GM06990 (cell line): ENCODE data around the gene CAPN10.

Experiments used
- DNase-seq: peaks from one replicate; pipeline ENCODE4 v3.0.0-alpha.2; 2011; ENCODE audit not compliant: insufficient read length; ENCODE audit errors: extremely low read depth
- H3K27me3 ChIP-seq: replicated peaks from 2 replicates; pipeline ENCODE4 v1.6.0; 2011; ENCODE audit warnings: low read length; ENCODE audit not compliant: control insufficient read depth, insufficient read depth
- H3K36me3 ChIP-seq: 2 replicates; pipeline ENCODE4 v1.5.1; 2011; ENCODE audit warnings: low read length; ENCODE audit not compliant: control insufficient read depth, insufficient read depth
- H3K4me3 ChIP-seq: replicated peaks from 2 replicates; pipeline ENCODE4 v1.5.1; 2011; ENCODE audit warnings: low read depth, mild to moderate bottlenecking, control low read depth, low read length
- TF ChIP-seq, protein P1 (sequence below): IDR thresholded peaks from 2 replicates; pipeline ENCODE4 v1.5.1; 2011; ENCODE audit warnings: low read length, control low read depth, mild to moderate bottlenecking, inconsistent platforms; ENCODE audit not compliant: insufficient read depth, poor library complexity, severe bottlenecking

Gene CAPN10

DNA sequence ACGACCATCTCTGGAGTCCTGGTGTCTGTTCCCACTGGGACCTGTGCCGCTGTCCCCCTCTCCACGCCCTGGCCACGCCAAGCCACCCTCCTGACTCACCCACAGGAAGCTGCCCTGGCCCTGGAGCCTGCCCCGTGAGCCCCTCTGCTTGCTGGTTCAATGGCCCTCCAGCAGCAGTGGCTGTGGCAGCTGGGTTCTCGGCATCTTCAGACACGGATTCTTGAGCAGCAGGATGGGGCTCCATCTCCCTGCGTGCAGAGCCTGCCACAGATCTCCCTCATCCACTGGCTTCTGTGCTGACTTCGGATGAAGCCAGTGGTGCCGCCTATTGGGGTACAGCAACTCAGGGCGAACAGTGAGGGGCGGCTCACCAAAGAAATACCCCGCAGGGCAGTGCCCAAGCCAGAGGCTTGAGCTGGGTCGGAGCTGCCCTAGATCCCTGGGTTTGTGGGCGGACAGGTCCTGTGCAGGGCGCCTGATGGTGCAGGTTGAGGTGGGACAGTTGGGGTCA lies 14.0 kb downstream of the CAPN10 start:
- Histone ChIP-seq H3K4me3 (no peak overlapping the region), H3K36me3 (peaks cover 19% of the 10 kb centered on the region), H3K27me3 (no peaks in the 10 kb centered on the region)
- no peak for DNase-seq
- TF ChIP-seq, protein P1, sequence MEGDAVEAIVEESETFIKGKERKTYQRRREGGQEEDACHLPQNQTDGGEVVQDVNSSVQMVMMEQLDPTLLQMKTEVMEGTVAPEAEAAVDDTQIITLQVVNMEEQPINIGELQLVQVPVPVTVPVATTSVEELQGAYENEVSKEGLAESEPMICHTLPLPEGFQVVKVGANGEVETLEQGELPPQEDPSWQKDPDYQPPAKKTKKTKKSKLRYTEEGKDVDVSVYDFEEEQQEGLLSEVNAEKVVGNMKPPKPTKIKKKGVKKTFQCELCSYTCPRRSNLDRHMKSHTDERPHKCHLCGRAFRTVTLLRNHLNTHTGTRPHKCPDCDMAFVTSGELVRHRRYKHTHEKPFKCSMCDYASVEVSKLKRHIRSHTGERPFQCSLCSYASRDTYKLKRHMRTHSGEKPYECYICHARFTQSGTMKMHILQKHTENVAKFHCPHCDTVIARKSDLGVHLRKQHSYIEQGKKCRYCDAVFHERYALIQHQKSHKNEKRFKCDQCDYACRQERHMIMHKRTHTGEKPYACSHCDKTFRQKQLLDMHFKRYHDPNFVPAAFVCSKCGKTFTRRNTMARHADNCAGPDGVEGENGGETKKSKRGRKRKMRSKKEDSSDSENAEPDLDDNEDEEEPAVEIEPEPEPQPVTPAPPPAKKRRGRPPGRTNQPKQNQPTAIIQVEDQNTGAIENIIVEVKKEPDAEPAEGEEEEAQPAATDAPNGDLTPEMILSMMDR: no peak

DNA sequence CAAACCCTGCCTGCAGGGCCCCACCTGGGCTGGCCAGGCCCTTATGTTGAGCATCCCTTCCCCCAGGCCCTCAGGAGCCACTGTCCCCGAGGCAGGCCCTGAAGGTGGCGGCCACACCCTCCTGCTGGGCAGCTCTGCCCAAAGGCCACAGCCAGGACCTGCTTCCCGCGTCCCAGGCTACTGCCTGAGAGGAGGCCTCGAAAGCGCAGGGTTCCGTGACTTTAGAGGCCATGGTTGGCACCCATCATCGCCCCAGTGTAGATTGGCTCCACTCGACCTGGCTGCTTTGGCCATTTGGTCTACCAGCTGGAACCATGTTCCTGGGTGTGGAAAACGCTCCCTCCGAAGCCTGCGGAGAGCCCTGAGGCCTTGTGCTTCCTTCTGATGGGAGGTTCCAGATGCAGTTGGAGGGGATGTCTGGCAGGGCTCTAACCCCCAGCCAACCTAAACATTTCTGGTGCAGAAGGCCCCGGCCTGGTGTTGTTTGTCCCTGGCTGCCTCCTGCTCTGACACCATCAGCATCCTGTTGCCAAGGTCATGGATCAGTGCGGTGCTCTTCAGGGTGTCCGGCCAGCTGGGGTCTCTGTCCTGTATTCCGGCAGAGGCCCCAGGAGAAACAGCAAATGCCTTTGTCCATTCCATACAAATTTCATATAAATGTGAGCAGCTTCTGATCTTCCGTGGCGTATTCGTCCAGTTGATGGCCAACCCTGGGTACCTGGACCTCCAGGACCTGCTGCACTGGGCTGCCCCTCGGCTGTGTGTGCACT lies 14.7 kb downstream of the CAPN10 start:
- TF ChIP-seq, protein P1: no peak

DNA sequence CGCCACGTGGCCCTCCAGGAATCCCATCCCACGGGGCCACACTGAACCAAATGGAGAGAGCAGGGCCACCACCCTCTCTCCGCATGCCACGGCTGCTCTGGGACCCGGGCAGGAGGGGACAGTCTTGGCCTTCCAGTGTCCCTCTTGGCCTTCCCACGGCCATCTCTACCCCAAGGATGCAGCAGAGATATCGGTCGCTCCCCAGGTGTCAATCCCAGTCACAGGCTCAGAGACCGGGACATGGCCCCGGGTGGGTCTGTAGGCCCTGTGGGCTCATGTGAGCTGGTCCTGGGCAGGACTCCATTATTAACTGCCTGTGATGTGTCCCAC lies 15.3 kb downstream of the CAPN10 start:
- TF ChIP-seq, protein P1: no peak
- H3K4me3 ChIP-seq: no peak overlapping the region
- DNase-seq: no peak
- H3K27me3 ChIP-seq: no peaks in the 10 kb centered on the region
- peaks cover 16% of the 10 kb centered on the region for H3K36me3 ChIP-seq

More for the DNA sequence above, 14.7 kb downstream of the CAPN10 start:
- Histone ChIP-seq H3K4me3 (no peak overlapping the region), H3K27me3 (no peaks in the 10 kb centered on the region), H3K36me3 (peaks cover 18% of the 10 kb centered on the region)
- no peak for DNase-seq

DNA sequence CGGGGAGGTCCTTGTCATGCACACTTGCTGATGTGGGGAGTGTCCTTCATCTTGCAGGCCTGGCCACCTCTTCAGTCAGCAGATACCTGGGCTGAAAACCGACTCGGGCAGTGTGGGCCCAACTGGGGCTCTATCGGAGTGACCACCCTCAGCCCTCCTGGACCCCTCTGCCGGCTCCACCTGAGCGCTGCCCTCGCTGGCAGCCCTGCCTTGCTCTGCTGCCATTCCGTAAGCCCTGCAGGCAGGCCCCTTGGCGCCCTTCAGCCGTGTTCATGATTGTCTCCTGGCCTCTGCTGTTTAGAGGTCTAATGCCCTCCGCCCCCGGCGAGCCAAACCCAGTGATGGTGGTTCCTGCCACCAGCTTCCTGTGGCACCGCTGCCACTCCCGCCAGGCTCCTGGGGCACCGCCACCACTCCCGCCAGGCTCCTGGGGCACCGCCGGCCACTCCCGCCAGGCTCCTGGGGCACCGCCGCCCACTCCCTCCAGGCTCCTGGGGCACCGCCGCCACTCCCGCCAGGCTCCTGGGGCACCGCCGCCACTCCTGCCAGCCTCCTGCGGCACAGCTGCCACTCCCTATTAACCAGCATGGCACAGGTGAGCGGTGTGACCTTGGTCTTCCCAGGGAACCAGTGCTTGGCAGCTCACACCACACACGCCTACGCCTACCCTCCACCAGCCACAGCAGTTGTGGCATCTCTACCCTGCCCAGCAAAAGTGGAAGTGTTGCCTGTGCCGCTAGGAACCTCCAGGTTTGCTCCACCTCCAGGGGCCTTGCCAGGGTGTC lies 15.9 kb downstream of the CAPN10 start:
- no peak overlapping the region for H3K4me3 ChIP-seq
- TF ChIP-seq, protein P1: no peak
- H3K27me3 ChIP-seq: no peaks in the 10 kb centered on the region
- no peak for DNase-seq
- H3K36me3 ChIP-seq: peaks cover 13% of the 10 kb centered on the region

DNA sequence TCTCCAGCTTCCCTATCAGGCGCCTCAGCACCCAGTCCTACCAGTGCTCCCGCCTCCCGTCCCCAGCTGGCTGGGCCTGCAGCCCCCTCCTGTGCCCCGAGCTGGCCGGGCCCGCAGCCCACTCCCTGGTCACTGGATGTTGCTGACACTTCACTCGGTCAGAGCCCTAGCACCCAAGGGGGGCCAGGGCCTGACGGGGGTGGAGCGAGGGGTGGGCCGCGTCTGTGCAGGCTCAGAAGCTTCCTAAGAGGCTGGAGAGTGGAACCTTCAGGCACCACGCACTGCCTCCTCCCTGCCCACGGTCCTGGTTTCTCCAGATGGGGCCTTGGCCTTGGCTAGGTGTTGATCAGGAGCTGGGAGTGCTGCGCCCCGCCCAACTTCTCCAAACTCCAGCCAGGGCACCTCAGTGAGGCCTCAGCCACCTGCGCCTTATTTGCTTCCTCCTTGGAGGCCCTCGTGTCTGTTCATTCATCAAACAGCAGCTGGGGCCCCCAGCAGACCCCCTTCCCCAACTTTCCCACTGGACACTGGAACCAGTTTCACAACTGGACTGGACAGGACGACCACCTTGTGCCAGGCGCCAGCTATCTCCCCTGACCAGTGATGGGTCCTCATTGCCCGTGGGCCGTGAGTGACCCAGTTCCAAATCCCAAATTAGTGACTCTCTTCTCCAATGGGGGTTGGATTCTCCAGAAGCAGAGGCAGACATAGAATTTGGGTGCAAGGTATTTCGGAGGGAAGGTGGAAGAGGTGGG lies 16.7 kb downstream of the CAPN10 start:
- peaks cover 8% of the 10 kb centered on the region for H3K36me3 ChIP-seq
- TF ChIP-seq, protein P1: no peak
- no peaks in the 10 kb centered on the region for H3K27me3 ChIP-seq
- no peak overlapping the region for H3K4me3 ChIP-seq
- DNase-seq: no peak
